Vagina (tissue), 2 donors: Measurements from ENCODE around the gene BTNL8.

Experiments used
- CTCF ChIP-seq, 3 experiments: fragments of 450-650 bp in 2 of 3; fragments of 200-600 bp in 1 of 3; sonication (generic) in 1 of 3; IDR thresholded peaks; one replicate each; pipeline ENCODE4 v1.5.1; 2017 to 2019; ENCODE audit warnings: antibody characterized with exemption in 3 of 3, mild to moderate bottlenecking in 2 of 3, moderate library complexity in 2 of 3
- POLR2A ChIP-seq, 2 donors: fragments of 450-650 bp; IDR thresholded peaks; one replicate each; pipeline ENCODE4 v1.6.1; 2017; ENCODE audit warnings: antibody characterized with exemption in 2 of 2, mild to moderate bottlenecking in 2 of 2, moderate library complexity in 2 of 2
- POLR2AphosphoS5 ChIP-seq, 2 donors: sonication (generic); formaldehyde crosslinking; IDR thresholded peaks; one replicate each; pipeline ENCODE4 v1.9.0; 2017; ENCODE audit warnings: antibody characterized with exemption in 2 of 2, mild to moderate bottlenecking in 2 of 2, low read depth in 1 of 2; ENCODE audit not compliant: insufficient read depth in 1 of 2

GRCh38 chr5:180914646-180915045 lies 15.7 kb downstream of the BTNL8 start:
- no peak for TF ChIP-seq CTCF (IDR thresholded peaks at IDR 0.05)
- no peak for TF ChIP-seq POLR2AphosphoS5 (IDR thresholded peaks at IDR 0.05; ENCODE audit: insufficient read depth in 1 of 2, low read depth in 1 of 2)
- TF ChIP-seq POLR2A (IDR thresholded peaks at IDR 0.05), result no peak
